Bronchial smooth muscle cell (primary cell): Measurements from ENCODE around the gene LRRC40. TPM values are rescaled to one million over a fixed set of nuclear protein-coding genes. Genes with fewer than 3 reads are reported as not detected.

ENCODE experiments used
- total RNA-seq: library from RNA; depleted of rRNA; stranded (reverse); fragments of >200 nt; gene quantifications from 2 replicates; pipeline ENCODE4 v1.2.1, GENCODE V29; 2014

The LRRC40 gene
- total RNA-seq, result 11.3 and 15.3 TPM in 2 replicates

GRCh38 chr1:70205434-70206118, at the start of gene LRRC40:
Gene LRRC40 (minus strand): TSS chr1:70205579. CDS start chr1:70205540, 39 bp downstream.

GRCh38 chr1:70221238-70222121, 16.1 kb upstream of the LRRC40 start, which contains the start of gene SRSF11:
Gene SRSF11 (plus strand): TSS chr1:70221380. CDS start chr1:70221637, 257 bp downstream.

Other genes starting within 250 kb of the LRRC40 start
- 93.2 and 115 TPM in 2 replicates for gene SRSF11, start 15.8 kb upstream of the LRRC40 start, total RNA-seq
- 22.8 and 26.0 TPM in 2 replicates for gene ANKRD13C, start 149.1 kb upstream of the LRRC40 start, total RNA-seq
- gene CTH, start 205.7 kb upstream of the LRRC40 start, total RNA-seq, result 1.3 and 1.7 TPM in 2 replicates